Stomach (tissue), 4 donors: Measurements from ENCODE around the gene TLL2.

Experiments used
- CTCF ChIP-seq, 7 experiments: fragments of 450-650 bp in 4 of 7; fragments of 200-600 bp in 3 of 7; sonication (generic) in 3 of 7; IDR thresholded peaks; one replicate each; pipeline ENCODE4 v1.5.1; 2016 to 2019; ENCODE audit warnings: antibody characterized with exemption in 7 of 7, control low read depth in 2 of 7, mild to moderate bottlenecking in 1 of 7
- POLR2A ChIP-seq, 4 donors: fragments of 450-650 bp; IDR thresholded peaks; one replicate each; pipeline ENCODE4 v1.6.1; 2016; ENCODE audit warnings: antibody characterized with exemption in 4 of 4, control low read depth in 2 of 4, mild to moderate bottlenecking in 1 of 4, moderate library complexity in 1 of 4
- POLR2AphosphoS5 ChIP-seq, 3 donors: sonication (generic); formaldehyde crosslinking; IDR thresholded peaks; one replicate each; pipeline ENCODE4 v1.6.1; 2016; ENCODE audit warnings: antibody characterized with exemption in 3 of 3

DNA sequence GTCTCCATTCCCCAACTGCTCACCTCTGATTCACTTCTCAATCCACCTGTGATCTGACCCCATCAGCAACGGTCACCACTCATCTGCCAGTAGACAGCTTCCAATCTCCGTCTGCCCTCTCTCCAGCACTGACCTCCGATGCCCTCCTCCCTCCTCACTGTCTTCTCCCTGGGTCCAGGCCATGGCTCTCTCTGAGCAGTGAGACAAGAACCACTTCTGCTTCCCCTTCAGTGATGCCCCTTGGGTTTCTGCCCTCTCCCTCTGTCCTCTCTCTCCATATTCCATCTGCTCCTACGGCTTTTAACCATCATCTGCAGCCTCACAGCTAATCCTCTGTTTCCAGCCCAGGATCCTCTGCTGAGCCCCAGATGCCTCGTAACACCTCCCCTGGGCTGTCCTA is 99.4 kb downstream of the TLL2 start:
- TF ChIP-seq CTCF (IDR thresholded peaks at IDR 0.05), result no peak
- TF ChIP-seq POLR2A (IDR thresholded peaks at IDR 0.05), result no peak
- no peak for TF ChIP-seq POLR2AphosphoS5 (IDR thresholded peaks at IDR 0.05)
